Stimulated activated memory B cell treated with anti-CD40 and anti-IgM and Interleukin-4, amounts not matched to agents 10 μg/mL and 1 μg/mL and 100 μg/mL, for 72 hours (primary cell): Measurements from ENCODE around the gene THSD4.
"Not testable (repeated sequence)": the region's sequence is repeated elsewhere in the genome, so short reads cannot be mapped to it uniquely, and the experiment has no call there.

Experiments
- ATAC-seq: fragments of 150-1000 bp; cut with Tn5 transposase; 2 replicates; pipeline ENCODE4 v1.10.0; 2021
- H3K27ac Mint-ChIP-seq: one replicate; pipeline ENCODE4 v1.8.0; 2022; ENCODE audit warnings: mild to moderate bottlenecking, mixed read lengths
- H3K27me3 Mint-ChIP-seq: one replicate; pipeline ENCODE4 v1.8.0; 2022; ENCODE audit warnings: mixed read lengths
- H3K36me3 Mint-ChIP-seq: one replicate; pipeline ENCODE4 v1.8.0; 2022; ENCODE audit warnings: mixed read lengths
- H3K4me1 Mint-ChIP-seq: one replicate; pipeline ENCODE4 v1.8.0; 2022; ENCODE audit warnings: mixed read lengths
- H3K4me3 Mint-ChIP-seq: one replicate; pipeline ENCODE4 v1.8.0; 2022; ENCODE audit warnings: mild to moderate bottlenecking, moderate library complexity, mixed read lengths
- H3K9me3 Mint-ChIP-seq: one replicate; pipeline ENCODE4 v1.8.0; 2022; ENCODE audit warnings: mixed read lengths

The THSD4 gene

GRCh38 chr15:71199384-71200351 lies 84.4 kb downstream of the THSD4 start:
- Mint-ChIP-seq H3K27ac (no peak overlapping the region), H3K36me3 (no peaks in the 10 kb centered on the region), H3K4me3 (no peak overlapping the region), H3K27me3 (no peaks in the 10 kb centered on the region), H3K4me1 (no peaks in the 10 kb centered on the region), H3K9me3 (peaks cover 7% of the 10 kb centered on the region)
- peak; percentile 13 for ATAC-seq

GRCh38 chr15:71201477-71201876 lies 86.2 kb downstream of the THSD4 start:
- Mint-ChIP-seq H3K4me3 (no peak overlapping the region), H3K36me3 (no peaks in the 10 kb centered on the region), H3K27ac (no peak overlapping the region), H3K9me3 (peaks cover 7% of the 10 kb centered on the region), H3K4me1 (no peaks in the 10 kb centered on the region), H3K27me3 (no peaks in the 10 kb centered on the region)
- ATAC-seq, result no peak

- no peak for ATAC-seq
- H3K27ac Mint-ChIP-seq, result no peak overlapping the region
- no peaks in the 10 kb centered on the region for H3K36me3 Mint-ChIP-seq
- H3K9me3 Mint-ChIP-seq, result peaks cover 7% of the 10 kb centered on the region
- H3K27me3 Mint-ChIP-seq, result no peaks in the 10 kb centered on the region
- no peaks in the 10 kb centered on the region for H3K4me1 Mint-ChIP-seq
- H3K4me3 Mint-ChIP-seq, result no peak overlapping the region
Measured at GRCh38 chr15:71202712-71203111, 87.4 kb downstream of the THSD4 start.

DNA sequence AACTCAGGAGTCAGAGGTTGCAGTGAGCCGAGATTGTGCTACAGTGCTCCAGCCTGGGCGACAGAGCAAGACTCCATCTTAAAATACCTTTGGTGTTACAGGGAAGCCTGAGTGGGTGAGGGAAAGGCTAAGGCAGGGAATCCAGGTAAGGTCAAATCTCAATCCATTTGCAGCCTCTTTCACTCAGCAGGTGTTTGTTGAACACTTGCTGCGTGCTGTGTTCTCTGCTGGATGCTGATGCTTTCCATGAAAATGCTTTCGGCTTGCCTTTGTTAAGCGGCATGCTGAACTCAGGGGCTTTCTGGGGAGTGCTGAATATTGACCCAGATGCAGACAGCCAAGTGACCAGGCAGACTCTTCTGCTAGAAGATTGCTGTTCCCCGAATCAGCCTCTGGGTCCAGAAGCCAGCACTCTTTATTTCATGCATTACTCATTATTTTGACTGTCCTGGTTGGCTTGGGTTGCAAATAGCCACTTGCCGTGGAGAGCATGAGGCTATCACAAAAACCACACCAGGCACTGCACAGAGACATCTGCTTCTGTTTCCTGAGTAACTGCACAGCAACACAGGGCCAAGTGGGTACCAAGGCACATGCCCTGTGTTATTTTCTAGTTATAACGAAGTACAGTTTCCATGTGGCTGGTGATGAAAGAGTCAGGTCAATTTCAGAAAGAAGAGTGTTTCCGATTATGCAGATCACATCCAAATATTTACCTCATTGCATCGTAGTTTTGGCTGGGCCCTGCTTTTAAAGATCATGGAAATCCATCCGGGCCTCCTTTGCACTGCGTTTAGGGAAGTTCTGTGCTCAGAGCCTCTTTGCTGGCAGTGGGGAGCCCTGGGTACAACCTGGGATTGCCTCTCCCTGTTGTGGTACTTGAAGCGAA lies 88.6 kb downstream of the THSD4 start:
- H3K27ac Mint-ChIP-seq, result no peak overlapping the region
- H3K9me3 Mint-ChIP-seq, result peaks cover 7% of the 10 kb centered on the region
- H3K4me3 Mint-ChIP-seq, result no peak overlapping the region

DNA sequence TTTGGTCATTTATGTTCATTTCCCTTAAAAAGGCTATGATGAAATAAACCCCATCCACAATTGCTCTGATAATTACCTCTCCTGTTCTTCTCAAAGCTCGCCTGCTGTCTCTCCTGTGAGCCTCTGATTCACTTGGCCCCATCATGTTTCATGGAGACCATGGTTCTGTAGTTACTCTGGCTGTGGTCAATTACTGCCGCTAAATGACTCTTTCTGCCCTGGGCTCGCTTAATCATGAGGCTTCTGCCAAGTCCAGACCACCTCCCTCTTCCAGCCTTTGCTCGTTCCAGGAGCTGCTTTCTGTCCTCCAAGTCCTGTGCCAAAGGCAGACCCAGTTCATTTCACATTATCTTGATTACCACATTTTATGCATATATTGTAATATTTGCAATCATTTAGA lies 91.9 kb downstream of the THSD4 start:
- Mint-ChIP-seq H3K9me3 (peaks cover 2% of the 10 kb centered on the region), H3K36me3 (no peaks in the 10 kb centered on the region), H3K27me3 (no peaks in the 10 kb centered on the region), H3K4me3 (no peak overlapping the region), H3K4me1 (no peaks in the 10 kb centered on the region), H3K27ac (no peak overlapping the region)
- ATAC-seq, result no peak

More for the DNA sequence above, 88.6 kb downstream of the THSD4 start:
- no peak for ATAC-seq
- no peaks in the 10 kb centered on the region for H3K27me3 Mint-ChIP-seq
- no peaks in the 10 kb centered on the region for H3K4me1 Mint-ChIP-seq
- H3K36me3 Mint-ChIP-seq, result no peaks in the 10 kb centered on the region

- no peaks in the 10 kb centered on the region for H3K36me3 Mint-ChIP-seq
- H3K4me1 Mint-ChIP-seq, result no peaks in the 10 kb centered on the region
- no peak overlapping the region for H3K27ac Mint-ChIP-seq
- peaks cover 2% of the 10 kb centered on the region for H3K9me3 Mint-ChIP-seq
- no peak for ATAC-seq
- no peak overlapping the region for H3K4me3 Mint-ChIP-seq
- H3K27me3 Mint-ChIP-seq, result peaks cover 9% of the 10 kb centered on the region
Measured at GRCh38 chr15:71212146-71212545, 96.9 kb downstream of the THSD4 start.

DNA sequence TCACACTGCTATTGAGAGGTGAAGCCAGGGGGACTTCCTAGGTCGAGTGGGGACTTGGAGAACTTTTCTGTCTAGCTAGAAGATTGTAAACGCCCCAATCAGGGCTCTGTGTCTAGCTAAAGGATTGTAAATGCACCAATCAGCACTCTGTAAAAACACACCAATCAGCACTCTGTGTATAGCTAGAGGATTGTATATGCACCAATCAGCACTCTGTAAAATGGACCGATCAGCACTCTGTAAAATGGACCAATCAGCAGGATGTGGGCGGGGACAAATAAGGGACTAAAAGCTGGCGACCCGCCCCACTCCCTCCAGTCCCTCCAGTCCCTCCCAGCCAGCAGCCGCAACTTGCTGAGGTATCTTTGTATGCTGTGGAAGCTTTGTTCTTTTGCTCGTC lies 98.7 kb downstream of the THSD4 start:
- not testable (repeated sequence) for ATAC-seq, H3K36me3 Mint-ChIP-seq, H3K4me3 Mint-ChIP-seq, H3K27ac Mint-ChIP-seq, H3K27me3 Mint-ChIP-seq, H3K9me3 Mint-ChIP-seq, H3K4me1 Mint-ChIP-seq

- Mint-ChIP-seq H3K36me3 (no peaks in the 10 kb centered on the region), H3K27me3 (peaks cover 9% of the 10 kb centered on the region), H3K9me3 (no peaks in the 10 kb centered on the region), H3K4me1 (no peaks in the 10 kb centered on the region), H3K27ac (no peak overlapping the region), H3K4me3 (no peak overlapping the region)
- ATAC-seq, result peak; percentile 24
Measured at GRCh38 chr15:71215126-71215894, 100.0 kb downstream of the THSD4 start.

DNA sequence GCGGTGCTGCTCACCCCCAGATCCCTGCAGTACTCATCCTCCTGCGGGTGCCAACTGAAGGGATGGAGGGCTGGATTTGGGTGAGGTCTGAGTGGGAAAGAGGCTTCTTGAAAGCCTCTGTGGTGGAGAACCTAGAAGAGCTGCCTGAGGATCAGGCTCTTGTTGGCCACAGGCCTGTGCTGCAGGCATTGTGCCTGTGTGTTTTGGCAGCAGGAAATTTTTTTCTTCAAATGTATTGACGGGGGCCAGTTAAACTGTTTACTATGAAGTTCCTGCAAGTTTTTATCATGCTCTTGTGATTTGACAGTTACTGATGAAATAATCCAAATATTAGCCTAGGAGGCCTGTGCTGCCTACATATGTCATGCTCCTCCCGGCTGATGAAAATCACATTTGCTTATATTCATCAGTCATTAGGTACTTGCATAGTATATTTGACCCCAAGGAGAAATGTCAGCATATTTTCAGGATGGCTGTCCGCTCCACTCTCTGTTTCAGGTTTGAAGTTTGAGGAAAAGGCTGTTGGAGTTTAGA lies 103.1 kb downstream of the THSD4 start:
- Mint-ChIP-seq H3K27me3 (peaks cover 2% of the 10 kb centered on the region), H3K36me3 (no peaks in the 10 kb centered on the region)

GRCh38 chr15:71219101-71219500 lies 103.8 kb downstream of the THSD4 start:
- no peak for ATAC-seq
- H3K9me3 Mint-ChIP-seq, result peaks cover 4% of the 10 kb centered on the region
- no peak overlapping the region for H3K27ac Mint-ChIP-seq
- no peaks in the 10 kb centered on the region for H3K27me3 Mint-ChIP-seq
- H3K36me3 Mint-ChIP-seq, result no peaks in the 10 kb centered on the region
- H3K4me1 Mint-ChIP-seq, result no peaks in the 10 kb centered on the region
- no peak overlapping the region for H3K4me3 Mint-ChIP-seq

More for the DNA sequence above, 103.1 kb downstream of the THSD4 start:
- no peak overlapping the region for H3K27ac Mint-ChIP-seq
- H3K4me3 Mint-ChIP-seq, result no peak overlapping the region
- no peak for ATAC-seq
- H3K4me1 Mint-ChIP-seq, result no peaks in the 10 kb centered on the region
- H3K9me3 Mint-ChIP-seq, result peaks cover 4% of the 10 kb centered on the region

GRCh38 chr15:71219645-71220044 lies 104.4 kb downstream of the THSD4 start:
- Mint-ChIP-seq H3K9me3 (peaks cover 5% of the 10 kb centered on the region), H3K27ac (no peak overlapping the region), H3K4me3 (no peak overlapping the region), H3K4me1 (no peaks in the 10 kb centered on the region), H3K36me3 (no peaks in the 10 kb centered on the region), H3K27me3 (no peaks in the 10 kb centered on the region)
- no peak for ATAC-seq

DNA sequence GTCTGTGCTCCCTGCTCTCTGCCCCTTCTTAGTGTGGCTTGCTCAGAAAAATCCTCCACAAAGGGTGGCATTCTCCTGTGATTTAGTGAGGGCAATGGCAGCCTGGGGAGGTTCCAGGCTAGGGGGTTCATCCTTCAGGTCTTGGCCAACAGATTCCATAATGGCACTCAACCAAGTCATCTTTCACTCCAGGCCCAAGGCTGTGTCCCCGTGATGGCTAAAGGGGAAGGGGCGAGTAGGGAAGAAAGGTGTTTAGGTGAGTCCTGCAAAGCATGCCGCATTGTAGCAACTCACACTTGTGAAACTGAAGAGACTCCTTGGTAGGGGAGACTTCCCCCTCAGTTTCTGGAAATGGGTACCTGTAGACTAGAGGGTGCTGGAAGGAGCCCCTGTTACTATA lies 105.6 kb downstream of the THSD4 start:
- H3K9me3 Mint-ChIP-seq, result peaks cover 6% of the 10 kb centered on the region
- no peaks in the 10 kb centered on the region for H3K4me1 Mint-ChIP-seq
- ATAC-seq, result peak; percentile 11
- no peaks in the 10 kb centered on the region for H3K27me3 Mint-ChIP-seq
- no peaks in the 10 kb centered on the region for H3K36me3 Mint-ChIP-seq
- H3K27ac Mint-ChIP-seq, result no peak overlapping the region
- no peak overlapping the region for H3K4me3 Mint-ChIP-seq

GRCh38 chr15:71221417-71221816 lies 106.1 kb downstream of the THSD4 start:
- no peak for ATAC-seq
- Mint-ChIP-seq H3K27ac (no peak overlapping the region), H3K4me1 (no peaks in the 10 kb centered on the region), H3K9me3 (peaks cover 6% of the 10 kb centered on the region), H3K4me3 (no peak overlapping the region), H3K36me3 (no peaks in the 10 kb centered on the region), H3K27me3 (no peaks in the 10 kb centered on the region)

DNA sequence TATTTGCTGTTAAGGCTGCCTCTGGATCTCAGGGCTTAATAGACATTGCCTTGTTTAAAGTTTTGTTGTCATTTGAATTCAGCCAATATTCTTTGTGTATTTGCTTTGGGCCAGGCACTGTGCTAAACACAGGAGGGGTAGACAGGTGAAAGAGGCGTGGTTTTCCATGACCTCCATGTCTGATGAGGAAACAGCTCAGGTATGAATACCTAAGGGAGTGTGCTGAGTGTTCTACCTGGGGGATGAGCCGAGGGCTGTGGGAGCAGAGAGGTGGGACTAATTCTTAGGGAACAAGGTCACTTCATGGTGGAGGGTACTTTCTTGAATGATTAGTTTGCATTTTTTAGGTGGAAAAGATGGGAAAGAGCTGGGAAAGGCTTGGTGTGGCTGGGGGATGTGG lies 108.2 kb downstream of the THSD4 start:
- no peaks in the 10 kb centered on the region for H3K36me3 Mint-ChIP-seq
- ATAC-seq, result no peak
- peaks cover 6% of the 10 kb centered on the region for H3K9me3 Mint-ChIP-seq
- H3K27me3 Mint-ChIP-seq, result no peaks in the 10 kb centered on the region
- no peak overlapping the region for H3K27ac Mint-ChIP-seq
- no peak overlapping the region for H3K4me3 Mint-ChIP-seq
- H3K4me1 Mint-ChIP-seq, result no peaks in the 10 kb centered on the region

GRCh38 chr15:71224024-71224423 lies 108.8 kb downstream of the THSD4 start:
- no peak overlapping the region for H3K4me3 Mint-ChIP-seq
- no peaks in the 10 kb centered on the region for H3K36me3 Mint-ChIP-seq
- H3K4me1 Mint-ChIP-seq, result no peaks in the 10 kb centered on the region
- peaks cover 6% of the 10 kb centered on the region for H3K9me3 Mint-ChIP-seq
- no peak overlapping the region for H3K27ac Mint-ChIP-seq
- H3K27me3 Mint-ChIP-seq, result no peaks in the 10 kb centered on the region
- no peak for ATAC-seq
